AG04450 (cell line): ENCODE results near the gene TWF2. TPM values are rescaled to one million over a fixed set of nuclear protein-coding genes. Genes with fewer than 3 reads are reported as not detected.

Experiments used
- CTCF ChIA-PET: fragments of 300-600, 350-600 bp; formaldehyde crosslinking; extraction: SDS; loops from one replicate; lab custom pipeline; 2022; ENCODE audit warnings: antibody characterized with exemption, inconsistent platforms; lab: Charles Lee
- POLR2A ChIA-PET: fragments of 350-600 bp; formaldehyde crosslinking; extraction: SDS; loops from one replicate; lab custom pipeline; 2021; ENCODE audit warnings: antibody characterized with exemption, inconsistent platforms; lab: Yijun Ruan, JAX
- DNase-seq: peaks from one replicate; pipeline ENCODE4 v3.0.0-alpha.2; 2011; ENCODE audit warnings: low read depth, low spot score
- H3K27ac ChIP-seq: one replicate; pipeline ENCODE4 v1.5.1; 2012; ENCODE audit warnings: low read depth, low read length, control low read depth
- H3K27me3 ChIP-seq: one replicate; pipeline ENCODE4 v1.6.0; 2012; ENCODE audit warnings: low read length; ENCODE audit not compliant: control insufficient read depth, insufficient read depth
- H3K4me3 ChIP-seq: 2 replicates; pipeline ENCODE4 v1.5.1; 2011; ENCODE audit warnings: mild to moderate bottlenecking, low read depth, low read length, control low read depth
- H3K9me3 ChIP-seq: 2 replicates; pipeline ENCODE4 v1.5.1; 2012; ENCODE audit warnings: low read length; ENCODE audit not compliant: control insufficient read depth, insufficient read depth
- polyA plus RNA-seq: library from polyadenylated mRNA; depleted of rRNA; stranded (reverse); fragments of >200 nt; gene quantifications from 2 replicates; pipeline ENCODE4 v1.2.3, GENCODE V29; 2011
- TF ChIP-seq, protein P1 (sequence below): IDR thresholded peaks from 2 replicates; pipeline ENCODE4 v1.5.1; 2011; ENCODE audit warnings: low read depth, low read length, control low read depth, inconsistent platforms

TWF2 gene
- polyA plus RNA-seq, 1 experiment: 96.6 TPM

- no peak for DNase-seq
- ChIA-PET POLR2A (interaction anchor here (0.7 to 1.3 kb wide), 4 partner anchors 24 to 87 kb away, joined by 3 to 7 read pairs (median 3); partner anchors contain the start of genes GLYCTK, POC1A and WDR82), CTCF (interaction anchor here (0.6 to 1.3 kb wide), 5 partner anchors 10 to 98 kb away, joined by 3 to 10 read pairs (median 5); partner anchors contain the start of gene WDR82)
- no peaks in the 10 kb centered on the region for H3K27me3 ChIP-seq
- no peak overlapping the region for H3K4me3 ChIP-seq
- TF ChIP-seq, protein P1, sequence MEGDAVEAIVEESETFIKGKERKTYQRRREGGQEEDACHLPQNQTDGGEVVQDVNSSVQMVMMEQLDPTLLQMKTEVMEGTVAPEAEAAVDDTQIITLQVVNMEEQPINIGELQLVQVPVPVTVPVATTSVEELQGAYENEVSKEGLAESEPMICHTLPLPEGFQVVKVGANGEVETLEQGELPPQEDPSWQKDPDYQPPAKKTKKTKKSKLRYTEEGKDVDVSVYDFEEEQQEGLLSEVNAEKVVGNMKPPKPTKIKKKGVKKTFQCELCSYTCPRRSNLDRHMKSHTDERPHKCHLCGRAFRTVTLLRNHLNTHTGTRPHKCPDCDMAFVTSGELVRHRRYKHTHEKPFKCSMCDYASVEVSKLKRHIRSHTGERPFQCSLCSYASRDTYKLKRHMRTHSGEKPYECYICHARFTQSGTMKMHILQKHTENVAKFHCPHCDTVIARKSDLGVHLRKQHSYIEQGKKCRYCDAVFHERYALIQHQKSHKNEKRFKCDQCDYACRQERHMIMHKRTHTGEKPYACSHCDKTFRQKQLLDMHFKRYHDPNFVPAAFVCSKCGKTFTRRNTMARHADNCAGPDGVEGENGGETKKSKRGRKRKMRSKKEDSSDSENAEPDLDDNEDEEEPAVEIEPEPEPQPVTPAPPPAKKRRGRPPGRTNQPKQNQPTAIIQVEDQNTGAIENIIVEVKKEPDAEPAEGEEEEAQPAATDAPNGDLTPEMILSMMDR: no peak
- peaks cover 9% of the 10 kb centered on the region for H3K9me3 ChIP-seq
- H3K27ac ChIP-seq: peak overlapping the region; percentile 96
Observed at GRCh38 chr3:52240886-52241370, 2.0 kb upstream of the TWF2 start.

- Histone ChIP-seq H3K27ac (peak overlapping the region; percentile 96), H3K27me3 (no peaks in the 10 kb centered on the region), H3K4me3 (peak overlapping the region; percentile 96), H3K9me3 (peaks cover 9% of the 10 kb centered on the region)
- TF ChIP-seq, protein P1: 0 out of 2 replicates have a peak, but pooled peaks have one; percentile 9
- DNase-seq: peak; percentile 87
- ChIA-PET CTCF (interaction anchor here (0.6 to 1.3 kb wide), 6 partner anchors 9 to 99 kb away, joined by 3 to 10 read pairs (median 4); partner anchors contain the start of gene WDR82), POLR2A (interaction anchor here (0.7 to 1.3 kb wide), 4 partner anchors 23 to 86 kb away, joined by 3 to 7 read pairs (median 3); partner anchors contain the start of genes GLYCTK, POC1A and WDR82)
Observed at GRCh38 chr3:52240059-52240885, 1.3 kb upstream of the TWF2 start.

GRCh38 chr3:52238193-52238760 is 681 bp downstream of the TWF2 start:
- Histone ChIP-seq H3K9me3 (no peaks in the 10 kb centered on the region; the same call in 1 of the 2 replicates), H3K27ac (peak overlapping the region; percentile 99), H3K4me3 (peak overlapping the region; percentile 96), H3K27me3 (no peaks in the 10 kb centered on the region)
- DNase-seq: no peak
- TF ChIP-seq, protein P1: no peak
- ChIA-PET POLR2A (interaction anchor here (0.6 to 2.3 kb wide), 7 partner anchors 8 to 84 kb away, joined by 3 to 14 read pairs (median 6); partner anchors contain the start of genes GLYCTK, POC1A, PPM1M and WDR82), CTCF (interaction anchor here (0.9 to 4.8 kb wide), 4 partner anchors 17 to 101 kb away, joined by 3 to 52 read pairs (median 5); no protein-coding TSS in a partner anchor)

GRCh38 chr3:52237657-52238172 is 1.2 kb downstream of the TWF2 start:
- TF ChIP-seq, protein P1: no peak
- Histone ChIP-seq H3K9me3 (no peaks in the 10 kb centered on the region; the same call in 1 of the 2 replicates), H3K27me3 (no peaks in the 10 kb centered on the region), H3K4me3 (peak overlapping the region; percentile 96), H3K27ac (peak overlapping the region; percentile 99)
- peak; percentile 66 for DNase-seq
- ChIA-PET CTCF (interaction anchor here (0.9 to 4.8 kb wide), 6 partner anchors 11 to 101 kb away, joined by 3 to 52 read pairs (median 5); no protein-coding TSS in a partner anchor), POLR2A (interaction anchor here (1.2 to 2.3 kb wide), 6 partner anchors 8 to 83 kb away, joined by 3 to 14 read pairs (median 6); partner anchors contain the start of genes GLYCTK, POC1A, PPM1M and WDR82)
